Measurements from ENCODE around the gene AADAC.

Gene AADAC

DNA sequence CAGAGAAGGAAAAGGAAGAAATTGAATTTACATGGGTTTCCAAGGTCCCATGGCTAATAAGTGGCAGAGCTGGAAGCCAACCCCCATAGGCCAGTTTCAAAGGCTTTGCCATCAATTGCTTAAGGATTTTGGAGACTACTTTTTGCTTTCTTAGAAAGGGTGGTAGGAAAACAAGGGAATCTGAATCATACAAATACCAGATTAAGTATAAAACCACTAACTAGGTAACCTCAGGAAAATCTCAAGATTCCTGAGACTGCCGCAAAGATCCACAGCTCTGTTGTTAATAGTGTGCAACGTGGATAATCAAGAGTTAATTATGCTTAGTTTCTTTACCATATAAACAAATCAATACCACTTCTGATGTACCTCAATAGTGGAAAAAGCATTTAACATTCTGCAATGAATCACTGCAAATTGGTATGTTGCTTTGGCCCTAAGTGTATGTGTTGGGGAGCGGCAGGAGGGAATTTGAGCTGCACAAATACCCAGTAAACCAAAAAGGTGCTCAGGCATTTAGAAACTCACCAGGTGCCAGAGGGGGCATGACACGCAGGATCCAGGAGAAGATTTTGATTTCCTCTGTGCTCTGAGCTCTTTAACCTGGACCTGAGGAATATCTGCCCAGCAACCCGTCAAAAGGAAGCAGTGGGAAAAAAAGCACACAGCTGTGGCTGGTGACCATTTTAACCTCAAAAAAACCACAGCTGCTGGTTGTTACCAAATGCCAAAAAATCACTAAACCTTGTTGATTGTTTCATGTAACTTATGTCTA is 22.0 kb downstream of the AADAC start:
- Histone ChIP-seq H3K9me3 (no peaks in the 10 kb centered on the region), H3K4me1 (ENCODE audit: control insufficient read depth in 1 of 2, insufficient read depth in 1 of 2, low read depth in 1 of 2, low read length in 1 of 2) (peaks cover 7 to 35% of the 10 kb centered on the region in 2 experiments), H3K27ac (no peak overlapping the region), H3K36me3 (no peaks in the 10 kb centered on the region), H3K4me3 (ENCODE audit: low read depth in 1 of 2, low read length in 1 of 2) (no peak overlapping the region), H3K27me3 (no peaks in the 10 kb centered on the region)
- TF ChIP-seq CTCF (IDR thresholded peaks at IDR 0.05): no peak

DNA sequence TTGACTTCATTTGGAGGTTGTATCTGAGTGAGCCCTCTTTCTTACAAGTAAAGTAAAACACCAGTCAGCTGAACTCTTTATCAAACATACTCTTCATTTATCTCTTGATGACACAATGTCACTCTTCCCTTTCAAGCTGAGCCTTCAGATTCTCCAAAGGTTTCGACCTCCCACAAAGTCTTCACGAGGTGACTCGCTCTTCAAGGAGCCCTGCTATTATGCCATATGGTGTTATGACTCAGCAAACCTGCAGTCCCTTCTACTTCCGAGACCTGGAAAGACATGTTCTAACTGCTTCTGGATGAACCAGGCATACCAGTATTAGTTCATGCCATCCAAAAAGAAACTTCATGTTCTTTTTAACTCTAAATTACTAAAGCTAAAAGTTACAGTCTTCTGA is 23.1 kb downstream of the AADAC start:
- peaks cover 7 to 35% of the 10 kb centered on the region in 2 experiments for H3K4me1 ChIP-seq (ENCODE audit: control insufficient read depth in 1 of 2, insufficient read depth in 1 of 2, low read depth in 1 of 2, low read length in 1 of 2)
- H3K4me3 ChIP-seq (ENCODE audit: low read depth in 1 of 2, low read length in 1 of 2): no peak overlapping the region
- H3K27ac ChIP-seq: no peak overlapping the region

GRCh38 chr3:151838574-151839312 is 24.8 kb downstream of the AADAC start:
- Histone ChIP-seq H3K36me3 (no peaks in the 10 kb centered on the region), H3K4me3 (ENCODE audit: low read depth in 1 of 2, low read length in 1 of 2) (peak overlapping the region; percentile 9 to 40)
- TF ChIP-seq CTCF (IDR thresholded peaks at IDR 0.05): peak; percentile 82

More for the DNA sequence above, 23.1 kb downstream of the AADAC start:
- Histone ChIP-seq H3K36me3 (no peaks in the 10 kb centered on the region), H3K9me3 (no peaks in the 10 kb centered on the region), H3K27me3 (no peaks in the 10 kb centered on the region)
- no peak for TF ChIP-seq CTCF (IDR thresholded peaks at IDR 0.05)

GRCh38 chr3:151839313-151839631 is 25.4 kb downstream of the AADAC start:
- no peak overlapping the region for H3K4me3 ChIP-seq (ENCODE audit: low read depth in 1 of 2, low read length in 1 of 2)
- H3K36me3 ChIP-seq: no peaks in the 10 kb centered on the region
- H3K27ac ChIP-seq: no peak overlapping the region
- TF ChIP-seq CTCF (IDR thresholded peaks at IDR 0.05): no peak
- peaks cover 7 to 26% of the 10 kb centered on the region in 2 experiments for H3K4me1 ChIP-seq (ENCODE audit: control insufficient read depth in 1 of 2, insufficient read depth in 1 of 2, low read depth in 1 of 2, low read length in 1 of 2)
- no peaks in the 10 kb centered on the region for H3K27me3 ChIP-seq
- H3K9me3 ChIP-seq: no peaks in the 10 kb centered on the region

More at GRCh38 chr3:151838574-151839312, 24.8 kb downstream of the AADAC start:
- Histone ChIP-seq H3K9me3 (no peaks in the 10 kb centered on the region), H3K27me3 (no peaks in the 10 kb centered on the region), H3K4me1 (ENCODE audit: control insufficient read depth in 1 of 2, insufficient read depth in 1 of 2, low read depth in 1 of 2, low read length in 1 of 2) (peaks cover 7 to 27% of the 10 kb centered on the region in 2 experiments), H3K27ac (no peak overlapping the region)

DNA sequence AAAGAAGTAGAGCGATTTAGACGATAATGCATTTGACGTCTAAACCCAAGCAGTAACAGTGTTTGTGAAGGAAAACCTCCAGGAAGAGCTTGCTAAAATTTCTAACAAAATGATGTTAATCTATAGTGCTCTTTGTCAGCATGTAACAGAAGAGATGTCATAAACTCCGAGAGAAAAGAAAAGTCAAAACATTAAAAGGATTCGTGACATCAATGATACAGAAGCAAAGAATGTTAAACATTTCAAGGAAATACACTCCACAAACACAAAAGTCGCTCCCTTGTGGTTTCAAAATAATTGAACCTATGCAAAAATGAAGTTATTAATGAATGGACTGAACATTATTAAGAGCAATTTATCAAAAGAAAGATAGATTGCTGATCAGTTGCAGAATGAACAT is 27.9 kb downstream of the AADAC start:
- Histone ChIP-seq H3K9me3 (no peaks in the 10 kb centered on the region), H3K36me3 (no peaks in the 10 kb centered on the region), H3K27ac (no peak overlapping the region), H3K4me3 (ENCODE audit: low read depth in 1 of 2, low read length in 1 of 2) (no peak overlapping the region), H3K27me3 (no peaks in the 10 kb centered on the region), H3K4me1 (ENCODE audit: control insufficient read depth in 1 of 2, insufficient read depth in 1 of 2, low read depth in 1 of 2, low read length in 1 of 2) (peaks cover 7 to 17% of the 10 kb centered on the region in 2 experiments)
- TF ChIP-seq CTCF (IDR thresholded peaks at IDR 0.05): no peak

All from neutrophil (primary cell).